ENCODE measurements around the gene PPP4R3A. TPM values are rescaled to one million over a fixed set of nuclear protein-coding genes. Genes with fewer than 3 reads are reported as not detected.
A peak's percentile ranks its signal among the peaks of the same experiment; 100 is the strongest.

The PPP4R3A gene
- total and polyA plus RNA-seq, 11 donors = 32.8 to 53.4 (median 42.3) TPM

DNA sequence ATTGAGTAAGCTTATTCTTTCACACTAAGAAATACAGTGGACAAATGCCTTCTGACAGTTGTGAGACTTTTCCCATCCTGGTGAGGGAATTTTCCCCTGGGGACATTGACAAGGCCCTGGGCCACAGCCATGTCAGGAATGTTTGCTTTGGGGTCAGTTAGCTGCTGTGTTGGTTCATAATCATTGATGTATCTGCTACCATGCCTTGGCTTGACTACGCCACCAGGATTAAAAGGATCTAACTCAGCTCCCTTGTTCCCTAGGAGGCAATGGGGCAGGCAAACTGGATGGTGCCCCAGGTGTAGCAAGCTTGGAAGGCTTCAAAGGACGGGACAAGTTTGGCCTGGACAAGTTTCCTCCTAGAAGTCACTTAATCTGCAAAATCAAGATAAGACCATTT lies 89.4 kb downstream of the PPP4R3A start:
- no peak for DNase-seq
- H3K27ac ChIP-seq = no peak overlapping the region
- peaks cover 0 to 19% (median 4%) of the 10 kb centered on the region in 9 donors for H3K27me3 ChIP-seq
- TF ChIP-seq POLR2A (IDR thresholded peaks at IDR 0.05) = no peak
- TF ChIP-seq, protein P1, sequence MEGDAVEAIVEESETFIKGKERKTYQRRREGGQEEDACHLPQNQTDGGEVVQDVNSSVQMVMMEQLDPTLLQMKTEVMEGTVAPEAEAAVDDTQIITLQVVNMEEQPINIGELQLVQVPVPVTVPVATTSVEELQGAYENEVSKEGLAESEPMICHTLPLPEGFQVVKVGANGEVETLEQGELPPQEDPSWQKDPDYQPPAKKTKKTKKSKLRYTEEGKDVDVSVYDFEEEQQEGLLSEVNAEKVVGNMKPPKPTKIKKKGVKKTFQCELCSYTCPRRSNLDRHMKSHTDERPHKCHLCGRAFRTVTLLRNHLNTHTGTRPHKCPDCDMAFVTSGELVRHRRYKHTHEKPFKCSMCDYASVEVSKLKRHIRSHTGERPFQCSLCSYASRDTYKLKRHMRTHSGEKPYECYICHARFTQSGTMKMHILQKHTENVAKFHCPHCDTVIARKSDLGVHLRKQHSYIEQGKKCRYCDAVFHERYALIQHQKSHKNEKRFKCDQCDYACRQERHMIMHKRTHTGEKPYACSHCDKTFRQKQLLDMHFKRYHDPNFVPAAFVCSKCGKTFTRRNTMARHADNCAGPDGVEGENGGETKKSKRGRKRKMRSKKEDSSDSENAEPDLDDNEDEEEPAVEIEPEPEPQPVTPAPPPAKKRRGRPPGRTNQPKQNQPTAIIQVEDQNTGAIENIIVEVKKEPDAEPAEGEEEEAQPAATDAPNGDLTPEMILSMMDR (IDR thresholded peaks at IDR 0.05) = no peak
- intact Hi-C loops (cut with DNase I) = no loop called here
- 75 to 88% (median 79%) methylated on average over 2 of the region's 2 CpGs for WGBS, 4 donors
- H3K4me3 ChIP-seq = no peak overlapping the region
- no peak for ATAC-seq
- H3K4me1 ChIP-seq = peaks cover 0 to 23% (median 13%) of the 10 kb centered on the region in 12 donors
- no peaks in the 10 kb centered on the region for H3K9me3 ChIP-seq
- no peaks in the 10 kb centered on the region for H3K36me3 ChIP-seq

DNA sequence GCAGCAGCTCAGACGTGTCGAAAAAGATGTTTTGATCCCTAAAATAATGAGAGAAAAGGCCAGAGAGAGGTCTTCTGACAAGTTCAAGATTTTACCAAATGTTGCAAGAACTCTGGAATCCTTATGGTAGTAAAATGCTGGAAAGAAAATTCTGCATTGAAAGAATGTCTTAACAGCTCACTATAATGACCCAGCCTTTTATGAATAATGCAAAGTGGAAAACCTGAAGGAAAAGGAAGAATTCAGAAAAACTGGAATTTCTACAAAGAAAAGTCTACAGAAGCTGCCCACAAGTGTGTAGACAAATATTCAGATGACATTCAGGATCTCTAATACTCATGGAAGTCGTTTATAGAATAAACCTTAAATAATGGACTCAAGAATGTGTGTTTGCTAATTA lies 90.7 kb downstream of the PPP4R3A start:
- 43 to 52% (median 50%) methylated on average over 3 of the region's 3 CpGs for WGBS, 4 donors

DNA sequence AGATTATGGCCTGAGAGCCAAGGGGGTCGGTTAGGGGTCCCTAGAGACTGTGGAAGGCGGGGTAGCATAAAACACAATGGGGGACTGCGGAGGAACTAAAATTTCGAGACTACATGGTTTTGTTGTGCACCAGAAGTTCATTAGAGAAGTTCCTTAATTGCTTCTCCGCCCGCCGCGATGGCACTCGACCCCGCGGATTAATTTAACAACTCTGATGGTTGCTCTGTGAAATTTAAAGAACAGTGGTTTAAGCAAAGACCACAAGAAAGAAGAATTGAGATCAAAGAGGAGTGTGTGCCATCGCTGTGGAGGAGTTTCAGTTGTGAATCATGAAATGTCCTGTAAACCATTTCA lies 91.1 kb downstream of the PPP4R3A start:
- no peaks in the 10 kb centered on the region for H3K9me3 ChIP-seq
- 46 to 54% (median 52%) methylated on average over 12 of the region's 12 CpGs for WGBS, 4 donors
- DNase-seq (no peak), ATAC-seq (no peak)
- H3K27ac ChIP-seq = peak overlapping the region in 1 of 12 donors; percentile 58
- H3K4me3 ChIP-seq = peak overlapping the region in 4 of 12 donors; percentile 70 to 85 (median 78)
- TF ChIP-seq POLR2A (IDR thresholded peaks at IDR 0.05) = no peak
- TF ChIP-seq, protein P1 (IDR thresholded peaks at IDR 0.05) = peak in 2 of 12 donors; percentile 17 to 29
- H3K36me3 ChIP-seq = no peaks in the 10 kb centered on the region
- peaks cover 0 to 35% (median 15%) of the 10 kb centered on the region in 12 donors for H3K4me1 ChIP-seq
- intact Hi-C loops (cut with DNase I) = loop anchor here in 8 of 10 donors (2.0 to 10.0 kb wide), 5 partner anchors 37 to 242 kb away; no protein-coding TSS in a partner anchor
- peaks cover 0 to 20% (median 4%) of the 10 kb centered on the region in 9 donors for H3K27me3 ChIP-seq

More for the DNA sequence above, 90.7 kb downstream of the PPP4R3A start:
- intact Hi-C loops (cut with DNase I) = loop anchor here in 8 of 10 donors (2.0 to 10.0 kb wide), 5 partner anchors 37 to 242 kb away; no protein-coding TSS in a partner anchor
- DNase-seq (no peak), ATAC-seq (no peak)
- Histone ChIP-seq H3K9me3 (no peaks in the 10 kb centered on the region), H3K4me1 (peaks cover 0 to 34% (median 15%) of the 10 kb centered on the region in 12 donors), H3K36me3 (no peaks in the 10 kb centered on the region), H3K4me3 (no peak overlapping the region), H3K27ac (no peak overlapping the region), H3K27me3 (peaks cover 0 to 19% (median 4%) of the 10 kb centered on the region in 9 donors)
- TF ChIP-seq, protein P1 (IDR thresholded peaks at IDR 0.05) = no peak
- no peak for TF ChIP-seq POLR2A (IDR thresholded peaks at IDR 0.05)

DNA sequence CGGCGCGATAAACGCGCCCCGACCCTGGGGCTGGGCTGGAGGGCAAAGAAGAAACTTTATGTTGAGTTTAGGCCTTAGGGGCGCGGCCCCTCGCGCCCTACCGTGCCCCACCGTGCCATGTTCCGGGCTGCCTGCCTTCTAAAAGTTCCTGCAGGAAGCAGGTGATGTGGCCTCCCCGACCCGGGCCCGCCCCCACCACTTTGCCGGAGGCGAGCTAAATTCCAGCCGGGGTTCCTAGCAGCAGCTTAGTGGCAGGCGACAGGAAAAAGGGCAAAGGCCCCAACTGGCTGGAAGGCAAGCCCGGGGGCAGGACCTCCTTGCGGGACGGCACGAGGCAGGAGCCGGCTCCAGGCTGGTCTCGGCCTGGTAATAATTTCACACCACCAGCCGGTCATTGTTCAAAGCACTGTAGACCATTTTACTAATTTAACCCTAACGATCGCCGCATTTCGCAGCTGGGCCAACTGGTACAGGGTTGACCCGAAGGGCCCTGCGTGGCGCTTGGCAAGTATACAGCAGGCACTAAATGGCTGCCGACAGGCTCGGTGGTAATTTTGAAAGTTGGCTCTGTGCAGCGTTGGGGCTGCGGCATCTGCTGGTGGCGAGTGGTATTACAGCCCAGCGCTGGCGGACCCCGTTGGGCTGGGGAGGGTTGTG lies 91.6 kb downstream of the PPP4R3A start:
- Histone ChIP-seq H3K27me3 (peaks cover 0 to 23% (median 4%) of the 10 kb centered on the region in 9 donors), H3K4me1 (peaks cover 0 to 37% (median 15%) of the 10 kb centered on the region in 12 donors), H3K4me3 (peak overlapping the region in 11 of 12 donors; percentile 3 to 85 (median 70)), H3K9me3 (no peaks in the 10 kb centered on the region), H3K36me3 (no peaks in the 10 kb centered on the region), H3K27ac (peak overlapping the region in 6 of 12 donors; percentile 11 to 58 (median 33))
- TF ChIP-seq, protein P1 (IDR thresholded peaks at IDR 0.05) = peak; percentile 89 to 99 (median 95)
- no peak for TF ChIP-seq POLR2A (IDR thresholded peaks at IDR 0.05)
- DNase-seq (peak; percentile 48 to 88 (median 61)), ATAC-seq (peak; percentile 55 to 80 (median 76))
- whole genome bisulfite sequencing, 4 donors = 0 to 3% (median 1%) methylated on average over 25 to 42 of the region's 42 CpGs
- intact Hi-C loops (cut with DNase I) = loop anchor here (1.0 to 10.0 kb wide), 6 partner anchors 36 to 241 kb away; no protein-coding TSS in a partner anchor

Measured in heart left ventricle (tissue), 16 donors.